Measurements from ENCODE around the gene WDTC1.
"Not testable (repeated sequence)": the region's sequence is repeated elsewhere in the genome, so short reads cannot be mapped to it uniquely, and the experiment has no call there.

The WDTC1 gene, protein sequence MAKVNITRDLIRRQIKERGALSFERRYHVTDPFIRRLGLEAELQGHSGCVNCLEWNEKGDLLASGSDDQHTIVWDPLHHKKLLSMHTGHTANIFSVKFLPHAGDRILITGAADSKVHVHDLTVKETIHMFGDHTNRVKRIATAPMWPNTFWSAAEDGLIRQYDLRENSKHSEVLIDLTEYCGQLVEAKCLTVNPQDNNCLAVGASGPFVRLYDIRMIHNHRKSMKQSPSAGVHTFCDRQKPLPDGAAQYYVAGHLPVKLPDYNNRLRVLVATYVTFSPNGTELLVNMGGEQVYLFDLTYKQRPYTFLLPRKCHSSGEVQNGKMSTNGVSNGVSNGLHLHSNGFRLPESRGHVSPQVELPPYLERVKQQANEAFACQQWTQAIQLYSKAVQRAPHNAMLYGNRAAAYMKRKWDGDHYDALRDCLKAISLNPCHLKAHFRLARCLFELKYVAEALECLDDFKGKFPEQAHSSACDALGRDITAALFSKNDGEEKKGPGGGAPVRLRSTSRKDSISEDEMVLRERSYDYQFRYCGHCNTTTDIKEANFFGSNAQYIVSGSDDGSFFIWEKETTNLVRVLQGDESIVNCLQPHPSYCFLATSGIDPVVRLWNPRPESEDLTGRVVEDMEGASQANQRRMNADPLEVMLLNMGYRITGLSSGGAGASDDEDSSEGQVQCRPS

DNA sequence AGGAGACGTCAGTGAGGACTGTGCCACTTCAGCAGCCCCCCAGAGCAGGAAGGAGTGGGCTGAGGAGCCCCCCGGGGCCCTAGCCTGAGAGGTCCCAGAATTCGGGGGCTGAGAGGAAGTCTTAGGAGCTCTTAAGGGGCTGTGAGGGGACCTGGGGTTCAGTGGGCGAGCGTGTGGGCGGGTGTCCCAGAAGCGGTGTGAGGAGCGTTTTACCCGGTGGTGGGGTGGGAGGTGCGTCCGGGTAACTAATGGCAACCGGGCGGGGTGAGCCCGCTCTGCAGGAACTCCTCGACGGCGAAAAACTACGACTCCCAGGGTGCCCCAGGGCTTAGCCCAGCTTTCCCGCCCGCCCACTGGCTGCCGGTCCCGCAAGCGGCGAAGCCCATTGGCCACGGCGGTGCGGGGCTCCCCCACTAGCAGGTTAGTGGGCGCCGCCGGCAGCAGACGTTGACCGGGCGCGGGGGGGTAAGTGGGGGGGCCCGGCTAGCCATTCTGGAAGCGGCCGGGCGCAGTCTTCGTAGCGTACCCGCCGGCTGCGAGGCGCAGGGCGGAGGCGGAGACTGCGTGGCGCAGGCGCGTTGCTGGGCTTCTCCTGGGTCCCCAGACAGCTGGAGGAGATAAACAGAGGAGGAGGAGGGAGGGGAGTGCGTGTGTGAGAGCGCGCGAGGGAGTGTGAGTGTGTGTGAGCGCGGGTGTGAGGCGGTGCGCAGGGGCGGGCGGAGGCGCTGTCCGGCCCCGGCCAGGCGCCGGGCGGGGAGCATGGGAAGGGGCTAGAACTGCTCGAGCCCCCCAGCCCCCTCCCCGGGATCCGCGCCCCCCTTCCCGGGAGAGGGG, at the start of gene WDTC1:
Gene WDTC1, plus strand, starts transcription at position 584 of the 834 bp plus-strand sequence. CDS start 26,423 bp downstream, outside the sequence.
- DNase-seq = peak; percentile 99

DNA sequence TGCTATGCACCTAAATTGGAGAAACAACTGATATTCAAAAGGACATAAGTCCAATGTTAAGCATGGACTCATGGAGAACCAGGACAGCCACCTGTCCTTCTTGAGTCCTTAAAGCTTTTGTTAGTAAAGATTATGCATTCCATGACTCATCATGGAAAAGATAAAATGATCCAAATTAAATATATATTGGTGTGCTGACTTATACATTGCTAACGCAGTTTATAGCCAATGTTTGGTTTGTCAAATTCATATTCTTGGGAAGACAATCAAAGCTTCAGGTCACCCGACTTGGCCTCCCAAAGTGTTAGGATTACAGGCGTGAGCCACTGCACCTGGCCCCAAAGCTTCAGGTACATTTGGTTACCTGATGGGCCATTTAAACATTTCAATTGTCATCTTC, 49.8 kb upstream of the WDTC1 start:
- not testable (repeated sequence) for DNase-seq

DNA sequence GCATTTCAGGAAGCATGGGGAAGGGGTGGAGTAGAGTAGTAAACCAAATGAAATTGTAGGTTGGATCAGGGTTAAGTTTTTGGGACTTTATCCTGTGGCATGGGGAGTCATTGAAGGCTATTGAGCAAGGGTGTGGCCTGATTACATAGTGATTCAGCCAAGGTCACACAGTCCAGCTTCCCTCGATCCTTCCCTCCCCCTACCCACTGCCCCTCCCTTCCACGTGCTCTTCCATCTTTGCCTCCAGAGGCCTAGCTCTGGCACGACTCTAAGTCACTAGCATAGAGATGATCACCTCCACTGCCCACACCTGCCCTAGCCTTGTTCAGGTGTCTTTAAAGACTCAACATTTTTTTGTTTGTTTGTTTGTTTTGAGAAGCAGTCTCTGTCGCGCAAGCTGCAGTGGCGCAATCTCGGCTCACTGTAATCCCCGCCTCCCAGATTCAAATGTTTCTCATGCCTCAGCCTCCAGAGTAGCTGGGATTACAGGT, 42.3 kb upstream of the WDTC1 start:
- no peak for DNase-seq

DNA sequence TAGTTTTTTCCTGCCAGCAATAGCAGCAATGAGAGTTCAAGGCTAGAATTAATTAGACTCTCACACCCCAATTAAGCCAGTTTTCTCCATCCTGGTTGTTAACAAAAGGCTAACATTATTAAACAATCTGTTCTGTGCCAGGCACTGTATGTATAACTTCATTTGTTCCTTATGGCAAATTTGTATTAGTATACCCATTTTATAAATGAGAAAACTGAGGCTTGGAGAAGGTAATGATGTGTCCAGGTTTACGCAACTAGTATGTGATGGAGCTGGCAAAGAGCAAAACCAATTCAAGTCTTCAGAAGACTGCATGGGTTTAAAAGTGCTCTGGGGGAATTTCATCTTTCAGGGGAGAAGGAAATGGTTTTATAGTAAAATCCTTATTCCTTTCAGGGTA, 41.2 kb upstream of the WDTC1 start:
- DNase-seq = no peak

DNA sequence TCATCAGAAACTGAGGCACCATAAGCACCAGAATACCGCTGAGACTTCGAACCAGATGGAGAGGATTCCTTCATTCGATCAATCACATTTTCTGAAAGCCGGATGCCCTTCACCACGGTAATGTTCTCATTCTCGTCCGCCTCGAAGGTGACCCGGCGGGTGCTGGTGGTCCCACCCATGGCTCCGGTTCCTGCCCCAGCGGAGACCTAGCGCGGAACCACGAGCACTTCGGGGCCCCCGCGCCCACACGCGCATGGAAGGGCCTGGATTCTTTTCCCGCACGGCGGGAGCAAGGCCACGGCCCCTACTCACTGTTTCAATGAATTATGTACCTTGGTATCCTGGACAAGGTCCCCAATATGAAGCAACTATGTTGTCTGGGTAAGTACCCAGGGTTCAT, 33.1 kb upstream of the WDTC1 start:
- no peak for DNase-seq

DNA sequence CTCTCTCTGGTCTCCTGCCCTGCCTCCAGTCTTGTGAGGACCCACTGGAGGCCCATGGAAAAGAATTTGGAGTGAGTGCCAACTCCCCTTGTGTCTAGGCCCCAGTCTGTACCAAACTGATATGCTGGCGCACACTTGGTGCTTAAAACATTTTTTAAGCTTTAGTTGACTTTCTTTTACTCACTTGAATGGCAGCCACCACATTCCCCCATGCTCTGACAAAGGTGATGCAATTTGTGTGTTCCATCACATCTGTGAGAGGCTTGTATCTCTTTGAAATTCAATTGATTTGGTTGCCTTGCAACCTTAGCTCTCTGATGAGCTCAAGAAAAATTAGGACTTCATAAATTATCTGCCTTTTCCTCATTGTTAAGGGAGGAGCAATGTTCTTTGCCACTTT, 30.5 kb upstream of the WDTC1 start:
- DNase-seq = no peak

DNA sequence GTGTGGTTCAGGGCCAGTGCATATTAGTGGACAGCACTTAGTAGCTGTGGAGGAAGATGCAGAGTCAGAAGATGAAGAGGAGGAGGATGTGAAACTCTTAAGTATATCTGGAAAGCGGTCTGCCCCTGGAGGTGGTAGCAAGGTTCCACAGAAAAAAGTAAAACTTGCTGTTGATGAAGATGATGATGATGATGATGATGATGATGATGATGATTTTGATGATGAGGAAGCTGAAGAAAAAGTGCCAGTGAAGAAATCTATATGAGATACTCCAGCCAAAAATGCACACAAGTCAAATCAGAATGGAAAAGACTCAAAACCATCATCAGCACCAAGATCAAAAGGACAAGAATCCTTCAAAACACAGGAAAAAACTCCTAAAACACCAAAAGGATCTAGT, 27.2 kb upstream of the WDTC1 start:
- DNase-seq = not testable (repeated sequence)

DNA sequence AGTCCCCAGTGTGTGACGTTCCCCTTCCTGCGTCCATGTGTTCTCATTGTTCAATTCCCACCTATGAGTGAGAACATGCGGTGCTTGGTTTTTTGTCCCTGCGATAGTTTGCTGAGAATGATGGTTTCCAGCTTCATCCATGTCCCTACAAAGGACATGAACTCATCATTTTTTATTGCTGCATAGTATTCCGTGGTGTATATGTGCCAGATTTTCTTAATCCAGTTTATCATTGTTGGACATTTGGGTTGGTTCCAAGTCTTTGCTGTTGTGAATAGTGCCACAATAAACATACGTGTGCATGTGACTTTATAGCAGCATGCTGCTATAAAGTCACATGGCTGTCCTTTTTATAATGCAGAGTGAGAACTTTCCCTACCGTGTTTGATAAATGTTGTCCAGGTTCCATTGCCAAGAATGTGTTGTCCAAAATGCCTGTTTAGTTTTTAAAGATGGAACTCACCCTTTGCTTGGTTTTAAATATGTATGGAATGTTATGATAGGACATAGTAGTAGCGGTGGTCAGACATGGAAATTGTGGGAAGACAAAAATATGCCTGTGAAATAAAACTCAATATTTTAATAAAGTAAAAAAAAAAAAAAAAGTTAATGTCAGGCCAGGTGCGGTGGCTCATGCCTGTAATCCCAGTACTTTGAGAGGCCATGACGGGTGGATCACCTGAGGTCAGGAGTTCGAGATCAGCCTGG, 26.1 kb upstream of the WDTC1 start:
- DNase-seq = not testable (repeated sequence)

DNA sequence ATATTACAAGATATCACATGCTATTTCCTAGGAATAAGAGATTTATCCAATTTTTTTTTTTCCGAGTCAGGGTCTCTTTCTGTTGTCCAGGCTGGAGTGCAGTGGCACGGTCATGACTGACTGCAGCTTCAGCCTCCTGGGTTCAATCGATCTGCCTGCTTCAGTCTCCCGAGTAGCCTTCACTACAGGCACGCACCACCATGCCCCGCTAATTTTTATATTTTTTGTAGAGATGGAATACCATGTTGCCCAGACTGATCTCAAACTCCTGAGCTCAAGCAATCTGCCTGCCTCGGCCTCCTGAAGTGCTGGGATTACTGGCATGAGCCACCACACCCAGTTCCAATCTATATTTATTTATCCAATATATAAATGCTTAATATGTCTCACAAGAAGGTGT, 18.0 kb upstream of the WDTC1 start:
- no peak for DNase-seq

DNA sequence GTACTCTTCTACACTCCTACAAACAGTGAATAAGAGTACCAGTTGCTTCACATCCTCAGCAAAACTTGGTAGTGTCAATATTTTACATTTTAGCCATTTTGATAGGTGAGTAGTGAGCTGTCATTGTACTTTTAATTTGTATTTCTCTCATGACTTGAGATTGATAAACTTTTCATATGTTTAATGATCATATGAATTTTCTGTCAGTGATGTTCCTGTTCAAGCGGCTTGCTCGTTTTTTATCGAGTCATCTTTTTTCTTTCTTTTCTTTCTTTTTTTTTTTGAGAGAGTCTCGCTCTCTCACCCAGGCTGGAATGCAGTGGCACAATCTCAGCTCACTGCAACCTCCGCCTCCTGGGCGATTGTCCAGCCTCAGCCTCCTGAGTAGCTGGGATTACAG, 17.0 kb upstream of the WDTC1 start:
- no peak for DNase-seq

DNA sequence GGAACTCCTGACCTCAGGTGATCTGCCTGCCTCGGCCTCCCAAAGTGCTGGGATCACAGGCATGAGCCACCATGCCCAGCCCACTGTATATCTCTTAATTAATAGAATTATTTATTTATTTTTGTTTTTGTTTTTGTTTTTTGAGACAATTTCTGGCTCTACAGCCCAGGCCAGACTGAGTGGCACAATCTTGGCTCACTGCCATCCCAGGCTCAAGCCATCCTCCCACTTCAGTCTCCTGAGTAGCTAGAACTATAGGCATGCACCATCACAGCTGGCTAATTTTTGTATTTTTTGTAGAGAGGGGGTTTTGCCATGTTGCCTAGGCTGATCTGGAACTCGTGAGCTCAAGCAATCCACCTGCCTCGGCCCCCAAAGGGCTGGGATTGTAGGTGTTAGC, 15.7 kb upstream of the WDTC1 start:
- DNase-seq = no peak

DNA sequence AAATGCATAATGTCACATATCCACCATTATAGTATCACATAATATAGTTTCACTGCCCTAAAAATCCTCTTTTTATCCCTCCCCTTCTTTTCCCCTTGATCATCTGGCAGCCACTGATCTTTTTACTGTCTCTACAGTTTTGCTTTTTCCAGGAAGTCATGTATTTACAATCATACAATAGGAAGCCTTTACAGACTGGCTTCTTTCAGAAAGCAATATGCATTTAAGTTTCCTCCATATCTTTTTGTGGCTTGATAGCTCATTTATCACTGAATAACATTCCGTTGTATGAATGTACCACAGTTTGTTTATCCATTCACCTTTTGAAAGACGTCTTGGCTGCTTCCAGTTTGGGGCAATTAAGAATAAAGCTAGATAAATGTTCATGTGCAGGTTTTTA, 14.3 kb upstream of the WDTC1 start:
- no peak for DNase-seq

DNA sequence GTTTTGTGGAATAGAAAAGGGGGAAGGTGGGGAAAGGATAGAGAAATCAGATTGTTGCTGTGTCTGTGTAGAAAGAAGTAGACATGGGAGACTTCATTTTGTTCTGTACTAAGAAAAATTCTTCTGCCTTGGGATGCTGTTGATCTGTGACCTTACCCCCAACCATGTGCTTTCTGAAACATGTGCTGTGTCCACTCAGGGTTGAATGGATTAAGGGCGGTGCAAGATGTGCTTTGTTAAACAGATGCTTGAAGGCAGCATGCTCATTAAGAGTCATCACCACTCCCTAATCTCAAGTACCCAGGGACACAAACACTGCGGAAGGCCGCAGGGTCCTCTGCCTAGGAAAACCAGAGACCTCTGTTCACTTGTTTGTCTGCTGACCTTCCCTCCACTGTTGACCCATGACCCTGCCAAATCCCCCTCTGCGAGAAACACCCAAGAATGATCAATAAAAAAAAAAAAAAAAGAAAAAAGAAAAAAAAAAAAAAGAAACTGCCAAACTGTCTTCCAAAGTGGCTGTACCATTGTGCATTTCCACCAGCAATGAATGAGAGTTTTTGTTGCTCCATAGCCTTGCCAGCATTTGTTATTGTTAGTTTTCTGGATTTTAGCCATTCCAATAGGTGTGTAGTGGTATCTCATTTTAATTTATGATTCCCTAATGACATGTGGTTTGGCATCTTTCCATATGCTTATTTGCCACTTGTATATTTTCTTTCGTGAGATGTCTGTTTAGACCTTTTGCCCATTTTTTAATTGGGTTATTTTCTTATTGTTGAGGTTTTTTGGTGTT, 13.5 kb upstream of the WDTC1 start:
- not testable (repeated sequence) for DNase-seq

DNA sequence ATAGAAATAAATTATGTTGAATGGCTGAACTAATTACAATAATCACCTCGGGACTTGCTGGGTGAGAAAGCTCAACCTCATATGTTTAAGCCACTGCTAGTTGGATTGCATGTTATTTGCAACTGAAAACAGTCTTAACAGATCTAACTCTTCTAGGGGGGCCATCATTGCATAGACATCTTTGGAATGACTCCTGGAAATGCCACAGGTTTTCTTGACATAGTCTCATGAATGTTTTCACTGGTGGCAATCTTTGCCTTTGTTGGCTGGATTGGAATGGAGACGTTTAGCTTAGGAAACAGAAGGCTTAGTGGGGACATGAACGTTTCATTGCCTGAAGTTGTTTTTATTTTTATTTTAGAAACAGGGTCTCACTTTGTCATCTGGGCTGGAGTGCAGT, 8.8 kb upstream of the WDTC1 start:
- DNase-seq = no peak

DNA sequence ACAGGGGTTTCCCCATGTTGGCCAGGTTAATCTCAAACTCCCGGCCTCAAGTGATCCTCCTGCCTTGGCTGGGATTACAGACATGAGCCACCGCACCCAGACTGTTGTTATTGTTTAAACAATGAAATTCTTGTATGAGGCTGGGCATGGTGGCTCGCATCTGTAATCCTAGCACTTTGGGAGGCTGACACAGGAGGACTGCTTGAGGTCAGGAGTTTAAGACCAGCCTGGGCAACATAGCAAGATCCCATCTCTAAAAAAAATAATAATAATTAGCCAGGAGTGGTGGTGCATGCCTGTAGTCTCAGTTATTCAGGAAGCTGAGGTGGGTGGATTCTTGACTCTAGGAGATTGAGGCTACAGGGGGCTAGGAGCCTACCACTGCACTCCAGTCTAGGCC, 6.7 kb upstream of the WDTC1 start:
- no peak for DNase-seq

DNA sequence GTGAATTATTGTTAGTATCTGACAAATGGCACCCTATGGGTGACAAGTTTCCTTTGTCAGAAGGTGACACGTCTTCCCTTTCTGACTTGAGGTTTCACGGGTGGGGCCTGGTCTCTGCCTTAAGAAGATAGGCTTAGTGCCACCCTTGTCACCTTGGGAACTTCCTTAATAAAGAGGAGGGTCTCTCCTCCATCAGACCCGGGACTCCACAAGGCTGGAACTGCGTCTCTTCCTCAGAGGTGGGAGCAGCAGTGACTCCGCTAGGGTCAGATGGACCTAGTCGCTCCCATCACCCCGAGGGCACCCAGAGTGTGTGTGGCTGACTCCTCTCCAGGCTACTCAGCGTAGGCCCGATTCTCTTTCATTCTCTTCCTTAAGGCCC, 774 bp upstream of the WDTC1 start:
- no peak for DNase-seq

DNA sequence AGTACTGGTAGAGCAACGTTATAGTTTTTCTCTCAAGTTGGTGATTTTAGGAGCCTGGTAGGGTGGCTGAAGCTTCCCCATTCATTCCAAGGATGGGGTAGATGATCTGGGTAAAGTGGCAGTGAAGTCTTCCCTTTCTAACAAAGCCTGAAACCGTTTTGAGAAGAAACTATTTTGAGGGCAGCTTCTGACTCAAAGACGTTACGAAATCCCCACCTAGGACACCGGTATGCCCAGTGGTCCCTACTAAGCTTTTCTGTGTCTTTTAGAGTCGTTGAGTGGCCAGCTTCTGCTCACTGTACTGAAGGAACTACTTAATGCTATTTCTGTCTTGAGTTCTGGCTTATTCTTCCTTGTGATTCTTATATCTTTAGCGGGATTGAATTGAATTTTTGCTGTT, 1.4 kb downstream of the WDTC1 start:
- DNase-seq = no peak

DNA sequence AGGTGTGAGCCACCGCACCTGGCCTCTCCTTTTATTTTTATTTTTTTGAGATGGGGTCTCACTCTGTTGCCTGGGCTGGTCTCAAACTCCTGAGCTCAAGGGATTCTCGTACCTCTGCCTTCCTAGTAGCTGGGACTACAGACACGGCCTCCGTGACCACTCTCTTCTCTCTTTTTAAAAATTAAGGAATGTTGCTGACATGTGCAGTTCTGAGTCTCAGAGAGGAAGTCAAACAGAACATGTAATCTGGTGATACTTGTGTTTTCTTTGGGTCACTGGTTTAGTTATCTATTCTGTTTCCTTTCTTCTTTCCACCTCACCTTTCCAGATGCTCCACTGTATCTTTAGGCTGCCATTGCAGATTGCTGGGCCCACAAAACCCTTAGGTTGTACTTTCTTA, 2.7 kb downstream of the WDTC1 start:
- no peak for DNase-seq

DNA sequence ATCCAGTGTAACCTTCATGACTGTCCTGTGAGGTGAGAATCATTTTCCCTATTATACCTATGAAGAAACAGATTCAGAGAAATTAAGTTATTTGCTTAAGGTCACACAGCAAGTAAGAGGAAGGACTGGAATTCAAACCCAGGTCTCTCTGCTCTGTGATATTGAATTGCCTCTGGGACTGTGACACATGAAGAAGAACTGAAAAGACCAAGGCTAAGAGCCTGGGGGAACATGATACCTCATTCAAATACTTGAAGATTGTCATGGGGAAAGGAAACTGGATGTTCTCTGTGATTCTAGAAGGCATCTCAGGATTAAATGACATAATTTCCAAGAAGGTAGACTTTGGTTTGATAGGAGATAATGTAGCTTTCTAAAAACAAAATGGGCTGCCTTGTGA, 3.6 kb downstream of the WDTC1 start:
- no peak for DNase-seq

DNA sequence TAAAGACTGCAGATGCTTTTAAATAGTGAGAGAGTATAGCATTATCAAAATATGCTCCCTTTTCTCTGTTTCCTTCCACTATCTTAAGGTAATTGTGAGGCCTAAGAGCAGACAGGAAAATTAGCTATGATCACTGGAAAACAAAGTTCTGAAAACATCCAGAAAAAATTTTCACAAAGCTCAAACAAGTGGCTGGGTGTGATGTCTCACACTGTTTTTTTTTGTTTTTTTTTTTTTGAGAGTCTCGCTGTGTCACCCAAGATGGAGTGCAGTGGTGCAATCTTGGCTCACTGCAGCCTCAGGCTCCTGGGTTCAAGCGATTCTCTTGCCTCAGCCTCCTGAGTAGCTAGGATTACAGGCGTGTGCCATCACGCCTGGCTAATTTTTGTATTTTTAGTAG, 7.2 kb downstream of the WDTC1 start:
- no peak for DNase-seq

DNA sequence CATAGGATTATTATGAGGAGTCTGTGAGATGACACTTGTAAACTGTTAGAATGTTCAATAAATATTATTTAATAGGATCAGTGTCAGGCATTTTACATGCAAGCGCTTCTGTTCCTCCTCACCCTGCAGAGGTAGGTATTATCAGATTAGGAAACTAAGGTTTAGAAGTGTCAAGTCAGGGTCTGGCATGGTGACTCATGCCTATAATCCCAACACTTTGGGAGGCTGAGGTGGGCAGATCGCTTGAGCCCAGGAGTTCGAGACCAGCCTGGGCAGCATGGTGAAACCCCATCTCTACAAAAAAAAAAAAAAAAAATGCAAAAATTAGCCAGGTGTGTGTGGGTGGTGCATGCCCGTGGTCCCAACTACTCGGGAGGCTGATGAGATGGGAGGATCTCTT, 9.2 kb downstream of the WDTC1 start:
- DNase-seq = not testable (repeated sequence)

DNA sequence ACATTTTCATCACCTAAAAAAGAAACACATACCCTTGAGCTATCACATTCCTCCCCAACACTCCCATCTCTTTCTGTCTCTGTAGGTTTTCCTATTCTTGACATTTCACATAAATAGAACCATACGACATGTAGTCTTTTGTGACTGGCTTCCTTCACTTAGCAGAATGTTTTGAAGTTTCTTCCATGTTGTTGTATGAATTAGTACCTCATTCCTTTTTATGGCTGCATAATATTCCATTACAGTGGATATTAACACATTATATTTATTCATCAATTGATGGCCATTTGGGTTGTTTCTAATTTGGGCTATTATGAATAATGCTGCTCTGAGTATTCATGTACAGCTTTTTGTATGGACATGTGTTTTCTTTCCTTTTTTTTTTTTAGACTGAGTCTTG, 11.8 kb downstream of the WDTC1 start:
- DNase-seq = no peak

All from retina (tissue), 1 donor.